BLaER1 treated with 17β-estradiol and CSF1 and Interleukin-3, amounts not matched to agents 10 nM and 100 nM (cell line): ENCODE data around the gene ZIC1.

Source experiments
- H3K27ac ChIP-seq, 11 experiments: shearing (Covaris generic); formaldehyde crosslinking; 2 replicates each; pipeline ENCODE4 v1.8.1; 2022
- H3K27me3 ChIP-seq, 11 experiments: shearing (Covaris generic); formaldehyde crosslinking; 2 replicates each; pipeline ENCODE4 v1.8.1; 2022
- H3K36me3 ChIP-seq, 11 experiments: shearing (Covaris generic); formaldehyde crosslinking; 2 replicates each; pipeline ENCODE4 v1.8.1; 2022
- H3K4me1 ChIP-seq, 10 experiments: shearing (Covaris generic); formaldehyde crosslinking; 2 replicates each; pipeline ENCODE4 v1.8.1; 2022
- H3K4me2 ChIP-seq, 11 experiments: shearing (Covaris generic); formaldehyde crosslinking; 2 replicates each; pipeline ENCODE4 v1.8.1; 2022
- H3K4me3 ChIP-seq, 10 experiments: shearing (Covaris generic); formaldehyde crosslinking; 2 replicates each; pipeline ENCODE4 v1.8.1; 2022
- H3K9ac ChIP-seq, 11 experiments: shearing (Covaris generic); formaldehyde crosslinking; 2 replicates each; pipeline ENCODE4 v1.8.1; 2022
- H3K9me3 ChIP-seq, 11 experiments: shearing (Covaris generic); formaldehyde crosslinking; replicated peaks in 1 of 11; 2 replicates each; pipeline ENCODE4 v1.8.1; 2022
- H4K20me1 ChIP-seq, 11 experiments: shearing (Covaris generic); formaldehyde crosslinking; 2 replicates each; pipeline ENCODE4 v1.8.1; 2022
- Cebpa-rat ChIP-seq, 11 experiments: shearing (Covaris generic); IDR thresholded peaks; 2 replicates each; pipeline ENCODE4 v1.8.1; 2022

The ZIC1 gene

DNA sequence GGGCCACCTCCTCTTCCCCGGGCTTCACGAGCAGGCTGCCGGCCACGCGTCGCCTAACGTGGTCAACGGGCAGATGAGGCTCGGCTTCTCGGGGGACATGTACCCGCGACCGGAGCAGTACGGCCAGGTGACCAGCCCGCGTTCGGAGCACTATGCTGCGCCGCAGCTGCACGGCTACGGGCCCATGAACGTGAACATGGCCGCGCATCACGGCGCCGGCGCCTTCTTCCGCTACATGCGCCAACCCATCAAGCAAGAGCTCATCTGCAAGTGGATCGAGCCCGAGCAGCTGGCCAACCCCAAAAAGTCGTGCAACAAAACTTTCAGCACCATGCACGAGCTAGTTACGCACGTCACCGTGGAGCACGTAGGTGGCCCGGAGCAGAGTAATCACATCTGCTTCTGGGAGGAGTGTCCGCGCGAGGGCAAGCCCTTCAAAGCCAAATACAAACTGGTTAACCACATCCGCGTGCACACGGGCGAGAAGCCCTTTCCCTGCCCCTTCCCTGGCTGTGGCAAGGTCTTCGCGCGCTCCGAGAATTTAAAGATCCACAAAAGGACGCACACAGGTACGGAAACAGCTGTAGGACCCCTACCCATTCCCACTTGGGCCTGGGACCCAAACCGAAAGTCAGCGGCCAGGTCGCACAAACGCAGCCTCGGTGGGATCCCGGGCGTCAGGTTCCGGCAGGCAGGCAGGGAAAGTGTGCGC is 1.5 kb downstream of the ZIC1 start:
- peaks cover 97 to 100% (median 99%) of the 10 kb centered on the region in 11 experiments for H3K27me3 ChIP-seq
- TF ChIP-seq Cebpa-rat (IDR thresholded peaks at IDR 0.05), result no peak
- H3K9me3 ChIP-seq, result peaks cover 53 to 71% (median 65%) of the 10 kb centered on the region in 11 experiments
- no peak overlapping the region for H3K27ac ChIP-seq
- no peak overlapping the region for H3K9ac ChIP-seq
- peaks cover 0 to 28% (median 14%) of the 10 kb centered on the region in 11 experiments; a peak in 8 of 22 replicates for H4K20me1 ChIP-seq
- peak overlapping the region; percentile 38 to 67 (median 56) for H3K4me3 ChIP-seq
- peaks cover 12 to 22% (median 20%) of the 10 kb centered on the region in 10 experiments for H3K4me1 ChIP-seq
- H3K36me3 ChIP-seq, result no peaks in the 10 kb centered on the region
- peak overlapping the region; percentile 58 to 89 (median 69) for H3K4me2 ChIP-seq

- Histone ChIP-seq H3K9ac (no peak overlapping the region), H3K27me3 (peaks cover 95 to 100% (median 98%) of the 10 kb centered on the region in 11 experiments), H4K20me1 (peaks cover 0 to 24% (median 14%) of the 10 kb centered on the region in 11 experiments; a peak in 8 of 22 replicates), H3K9me3 (peaks cover 50 to 66% (median 62%) of the 10 kb centered on the region in 11 experiments), H3K4me2 (peak overlapping the region; percentile 58 to 89 (median 69)), H3K27ac (no peak overlapping the region), H3K4me1 (peaks cover 8 to 18% (median 16%) of the 10 kb centered on the region in 10 experiments), H3K36me3 (no peaks in the 10 kb centered on the region), H3K4me3 (peak overlapping the region; percentile 38 to 67 (median 56))
- no peak for TF ChIP-seq Cebpa-rat (IDR thresholded peaks at IDR 0.05)
Measured at GRCh38 chr3:147411238-147411814, 2.2 kb downstream of the ZIC1 start.

GRCh38 chr3:147411815-147412241 is 2.7 kb downstream of the ZIC1 start:
- Histone ChIP-seq H3K36me3 (no peaks in the 10 kb centered on the region), H3K27ac (no peak overlapping the region), H3K4me1 (peaks cover 3 to 13% (median 11%) of the 10 kb centered on the region in 10 experiments; a peak in 18 of 20 replicates), H3K9ac (no peak overlapping the region), H3K9me3 (peaks cover 50 to 66% (median 62%) of the 10 kb centered on the region in 11 experiments), H3K4me2 (no peak overlapping the region), H3K27me3 (peaks cover 90 to 100% (median 97%) of the 10 kb centered on the region in 11 experiments), H3K4me3 (no peak overlapping the region; a peak in 1 of 20 replicates), H4K20me1 (peaks cover 0 to 19% (median 14%) of the 10 kb centered on the region in 11 experiments; a peak in 7 of 22 replicates)
- TF ChIP-seq Cebpa-rat (IDR thresholded peaks at IDR 0.05), result no peak

GRCh38 chr3:147412261-147412916 is 3.2 kb downstream of the ZIC1 start:
- TF ChIP-seq Cebpa-rat (IDR thresholded peaks at IDR 0.05), result no peak
- H3K4me1 ChIP-seq, result peaks cover 0 to 8% (median 6%) of the 10 kb centered on the region in 10 experiments; a peak in 11 of 20 replicates
- H3K4me2 ChIP-seq, result no peak overlapping the region
- H4K20me1 ChIP-seq, result peaks cover 0 to 16% (median 8%) of the 10 kb centered on the region in 11 experiments; a peak in 6 of 22 replicates
- no peak overlapping the region for H3K9ac ChIP-seq
- H3K27me3 ChIP-seq, result peaks cover 85 to 99% (median 96%) of the 10 kb centered on the region in 11 experiments
- H3K36me3 ChIP-seq, result no peaks in the 10 kb centered on the region
- no peak overlapping the region for H3K27ac ChIP-seq
- H3K4me3 ChIP-seq, result no peak overlapping the region
- H3K9me3 ChIP-seq, result peaks cover 50 to 63% (median 60%) of the 10 kb centered on the region in 11 experiments

GRCh38 chr3:147412917-147413685 is 3.9 kb downstream of the ZIC1 start:
- H3K27ac ChIP-seq, result no peak overlapping the region
- H3K4me1 ChIP-seq, result peaks cover 0 to 8% (median 5%) of the 10 kb centered on the region in 10 experiments; a peak in 10 of 20 replicates
- peaks cover 0 to 15% (median 8%) of the 10 kb centered on the region in 11 experiments; a peak in 6 of 22 replicates for H4K20me1 ChIP-seq
- no peak overlapping the region for H3K9ac ChIP-seq
- TF ChIP-seq Cebpa-rat (IDR thresholded peaks at IDR 0.05), result no peak
- H3K36me3 ChIP-seq, result no peaks in the 10 kb centered on the region
- H3K4me3 ChIP-seq, result no peak overlapping the region
- peaks cover 78 to 99% (median 96%) of the 10 kb centered on the region in 11 experiments for H3K27me3 ChIP-seq
- H3K4me2 ChIP-seq, result no peak overlapping the region
- peaks cover 45 to 56% (median 53%) of the 10 kb centered on the region in 11 experiments for H3K9me3 ChIP-seq

- no peak overlapping the region for H3K4me3 ChIP-seq
- H3K4me1 ChIP-seq, result peaks cover 0 to 8% (median 5%) of the 10 kb centered on the region in 10 experiments; a peak in 10 of 20 replicates
- no peak overlapping the region for H3K4me2 ChIP-seq
- H4K20me1 ChIP-seq, result peaks cover 0 to 15% (median 8%) of the 10 kb centered on the region in 11 experiments; a peak in 6 of 22 replicates
- H3K9ac ChIP-seq, result no peak overlapping the region
- H3K27ac ChIP-seq, result no peak overlapping the region
- H3K9me3 ChIP-seq, result peaks cover 38 to 54% (median 50%) of the 10 kb centered on the region in 11 experiments
- H3K36me3 ChIP-seq, result no peaks in the 10 kb centered on the region
- no peak for TF ChIP-seq Cebpa-rat (IDR thresholded peaks at IDR 0.05)
- peaks cover 71 to 98% (median 96%) of the 10 kb centered on the region in 11 experiments for H3K27me3 ChIP-seq
Measured at GRCh38 chr3:147413686-147414389, 4.7 kb downstream of the ZIC1 start.

DNA sequence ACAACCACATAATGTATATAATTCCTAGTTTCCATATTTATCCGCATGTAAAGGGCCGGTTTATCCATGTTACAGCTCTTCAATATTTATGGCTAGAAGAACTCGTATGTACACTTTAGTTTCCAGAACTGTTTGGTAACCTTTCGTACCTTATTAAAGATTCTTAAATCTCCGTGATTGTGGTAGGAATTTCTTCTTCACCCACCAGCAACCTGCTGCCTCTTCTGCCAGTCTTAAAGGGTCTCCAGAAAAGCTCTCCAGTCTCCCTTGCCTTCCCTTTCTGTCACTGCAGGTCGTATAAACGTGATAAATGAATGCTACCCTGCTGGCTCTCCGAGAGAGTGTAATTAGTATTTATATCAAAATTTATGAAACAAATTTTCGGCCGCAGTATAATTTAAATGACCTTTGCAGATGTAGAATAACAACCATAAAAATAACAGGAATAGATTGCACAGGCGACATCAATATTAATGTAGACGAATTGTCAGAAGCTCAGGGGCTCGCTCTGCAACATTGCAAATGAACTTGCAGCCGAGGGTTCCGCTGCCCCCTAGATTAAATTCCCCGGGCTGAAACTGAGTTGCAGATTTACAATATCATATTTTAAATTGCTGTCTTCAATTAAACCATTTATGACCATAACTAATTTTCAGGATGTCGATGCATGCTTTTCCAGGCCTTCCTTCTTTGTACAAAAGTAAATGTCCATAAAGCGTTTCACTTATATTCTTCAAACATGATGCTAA is 5.4 kb downstream of the ZIC1 start:
- peaks cover 0 to 8% (median 5%) of the 10 kb centered on the region in 10 experiments; a peak in 10 of 20 replicates for H3K4me1 ChIP-seq
- H3K9ac ChIP-seq, result no peak overlapping the region
- H3K9me3 ChIP-seq, result peaks cover 38 to 54% (median 50%) of the 10 kb centered on the region in 11 experiments
- H3K27ac ChIP-seq, result no peak overlapping the region
- H4K20me1 ChIP-seq, result peaks cover 0 to 15% (median 8%) of the 10 kb centered on the region in 11 experiments; a peak in 6 of 22 replicates
- H3K36me3 ChIP-seq, result no peaks in the 10 kb centered on the region
- TF ChIP-seq Cebpa-rat (IDR thresholded peaks at IDR 0.05), result no peak
- peaks cover 64 to 98% (median 93%) of the 10 kb centered on the region in 11 experiments for H3K27me3 ChIP-seq
- no peak overlapping the region for H3K4me3 ChIP-seq
- H3K4me2 ChIP-seq, result no peak overlapping the region
